Esophagus squamous epithelium (tissue), 5 donors: ENCODE measurements around the gene FOCAD. TPM values are rescaled to one million over a fixed set of nuclear protein-coding genes. Genes with fewer than 3 reads are reported as not detected.

Experiments
- DNase-seq: peaks from one replicate; lab custom pipeline; 2025; lab: John Stamatoyannopoulos, UW
- H3K27ac ChIP-seq, 4 donors: fragments of 200-600 bp; sonication (generic); one replicate each; pipeline ENCODE4 v1.5.1; 2016 to 2019; ENCODE audit warnings: mild to moderate bottlenecking in 1 of 4
- H3K27me3 ChIP-seq, 4 donors: fragments of 200-600 bp; sonication (generic); 1 replicate in 3 of 4; 2 replicates in 1 of 4; pipeline versions ENCODE4 v1.5.1 to v1.6.0; 2017 to 2021; ENCODE audit warnings: antibody characterized with exemption in 1 of 4
- H3K36me3 ChIP-seq, 3 donors: fragments of 200-600 bp; sonication (generic); one replicate each; pipeline ENCODE4 v1.5.1; 2016 to 2019
- H3K4me1 ChIP-seq, 3 donors: fragments of 200-600 bp; sonication (generic); one replicate each; pipeline ENCODE4 v1.5.1; 2017 to 2019
- H3K4me3 ChIP-seq, 4 donors: fragments of 200-600 bp; sonication (generic); 1 replicate in 3 of 4; 2 replicates in 1 of 4; pipeline ENCODE4 v1.5.1; 2016 to 2019; ENCODE audit warnings: mild to moderate bottlenecking in 2 of 4, moderate library complexity in 1 of 4
- H3K9me3 ChIP-seq, 3 donors: fragments of 200-600 bp; sonication (generic); one replicate each; pipeline ENCODE4 v1.5.1; 2016 to 2019
- CTCF ChIP-seq, 6 experiments: fragments of 450-650 bp in 4 of 6; fragments of 200-600 bp in 2 of 6; sonication (generic) in 2 of 6; IDR thresholded peaks; one replicate each; pipeline ENCODE4 v1.5.1; 2016 to 2019; ENCODE audit warnings: antibody characterized with exemption in 6 of 6, mild to moderate bottlenecking in 4 of 6, moderate library complexity in 4 of 6
- POLR2A ChIP-seq, 4 donors: fragments of 450-650 bp; IDR thresholded peaks; one replicate each; pipeline ENCODE4 v1.6.1; 2017; ENCODE audit warnings: antibody characterized with exemption in 4 of 4, mild to moderate bottlenecking in 4 of 4, moderate library complexity in 3 of 4
- WGBS, 2 donors: methylation state at CpG; one replicate each; pipeline ENCODE4 v1.1.5; 2018; 5-methylcytosine and 5-hydroxymethylcytosine counted together
- intact Hi-C: fragments of 100-400 bp; cut with DNase I; formaldehyde crosslinking; loops from one replicate; pipeline ENCODE4 v1.15.0; 2022
- total RNA-seq, 4 donors: library from RNA; depleted of rRNA; stranded (reverse); fragments of >200 nt; gene quantifications; one replicate each; pipeline ENCODE4 v1.1.0, GENCODE V29; 2016
- donor health status: DM: yes; HTN: yes; CAD: no.

FOCAD gene
- total RNA-seq, 4 donors from 2014 or later = 20.7 to 34.9 (median 25.5) TPM

DNA sequence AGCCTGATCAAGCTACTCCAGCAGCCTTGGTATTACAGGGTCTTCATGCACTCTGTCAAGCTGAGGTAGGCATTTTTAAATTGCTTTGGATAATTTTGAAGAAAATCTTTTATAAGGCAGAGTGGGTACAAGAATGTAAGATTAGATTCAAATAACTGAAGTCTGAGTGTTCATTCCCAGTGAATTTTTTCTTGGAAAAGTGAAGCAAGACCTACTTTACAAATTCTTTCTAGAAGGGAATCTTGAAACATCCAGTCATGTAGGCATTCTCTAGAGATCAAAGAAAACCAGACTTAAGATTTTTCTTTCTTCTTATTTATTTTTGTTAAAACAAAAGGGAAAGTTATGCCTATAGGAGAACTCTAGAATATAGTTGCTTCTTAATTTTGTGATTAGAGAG lies 139.0 kb downstream of the FOCAD start:
- intact Hi-C loops = no loop called here
- H3K36me3 ChIP-seq = peaks cover 0 to 23% (median 0%) of the 10 kb centered on the region in 3 donors
- TF ChIP-seq POLR2A (IDR thresholded peaks at IDR 0.05) = no peak
- no peak for TF ChIP-seq CTCF (IDR thresholded peaks at IDR 0.05)
- H3K27ac ChIP-seq = no peak overlapping the region
- no peaks in the 10 kb centered on the region for H3K9me3 ChIP-seq
- DNase-seq = no peak
- no peaks in the 10 kb centered on the region for H3K4me1 ChIP-seq
- H3K4me3 ChIP-seq = no peak overlapping the region
- no peaks in the 10 kb centered on the region for H3K27me3 ChIP-seq

DNA sequence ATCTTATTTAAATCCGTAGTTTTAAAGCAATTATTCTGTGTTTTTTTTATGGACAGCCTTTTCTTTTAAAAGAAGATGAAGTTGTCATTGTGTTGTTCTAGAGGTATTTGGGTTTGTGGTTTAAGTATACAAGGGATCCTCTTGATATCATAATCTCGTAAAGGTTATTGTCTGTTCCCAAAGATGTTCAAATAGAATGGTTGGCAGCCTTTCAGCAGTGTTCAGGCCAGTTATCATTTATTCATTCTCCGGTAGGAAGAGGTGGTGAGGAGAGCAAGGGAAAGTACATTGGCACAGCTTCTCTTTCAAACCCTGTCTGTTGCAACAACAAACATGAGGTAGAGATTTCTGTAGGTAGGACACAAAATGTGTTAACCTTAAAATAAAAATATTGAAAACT lies 147.0 kb downstream of the FOCAD start:
- Histone ChIP-seq H3K36me3 (peaks cover 0 to 11% (median 0%) of the 10 kb centered on the region in 3 donors), H3K27me3 (no peaks in the 10 kb centered on the region), H3K9me3 (no peaks in the 10 kb centered on the region), H3K4me1 (no peaks in the 10 kb centered on the region), H3K27ac (no peak overlapping the region), H3K4me3 (no peak overlapping the region)
- intact Hi-C loops = no loop called here
- WGBS, 2 donors = 80 to 86% methylated on average over 3 of the region's 3 CpGs
- TF ChIP-seq CTCF (IDR thresholded peaks at IDR 0.05) (no peak), POLR2A (IDR thresholded peaks at IDR 0.05) (no peak)
- no peak for DNase-seq

- DNase-seq = no peak
- WGBS, 2 donors = 89 to 90% methylated on average over 2 of the region's 2 CpGs
- intact Hi-C loops = no loop called here
- no peak for TF ChIP-seq POLR2A (IDR thresholded peaks at IDR 0.05)
- no peak for TF ChIP-seq CTCF (IDR thresholded peaks at IDR 0.05)
- Histone ChIP-seq H3K9me3 (no peaks in the 10 kb centered on the region), H3K4me3 (no peak overlapping the region), H3K36me3 (no peaks in the 10 kb centered on the region), H3K27me3 (no peaks in the 10 kb centered on the region), H3K4me1 (no peaks in the 10 kb centered on the region), H3K27ac (no peak overlapping the region)
Measured at GRCh38 chr9:20832775-20833174, 148.7 kb downstream of the FOCAD start.

GRCh38 chr9:20835377-20836286 lies 151.6 kb downstream of the FOCAD start:
- TF ChIP-seq CTCF (IDR thresholded peaks at IDR 0.05) = no peak
- no peak for TF ChIP-seq POLR2A (IDR thresholded peaks at IDR 0.05)
- Histone ChIP-seq H3K9me3 (no peaks in the 10 kb centered on the region), H3K27me3 (no peaks in the 10 kb centered on the region), H3K4me1 (no peaks in the 10 kb centered on the region), H3K4me3 (no peak overlapping the region), H3K36me3 (no peaks in the 10 kb centered on the region), H3K27ac (no peak overlapping the region)
- 63 to 70% methylated on average over 6 of the region's 6 CpGs for whole genome bisulfite sequencing, 2 donors
- intact Hi-C loops = no loop called here
- no peak for DNase-seq

GRCh38 chr9:20837166-20837565 lies 153.1 kb downstream of the FOCAD start:
- intact Hi-C loops = no loop called here
- 83% methylated on average over 3 of the region's 3 CpGs for WGBS, 2 donors
- TF ChIP-seq POLR2A (IDR thresholded peaks at IDR 0.05) = no peak
- TF ChIP-seq CTCF (IDR thresholded peaks at IDR 0.05) = no peak
- Histone ChIP-seq H3K27ac (no peak overlapping the region), H3K9me3 (no peaks in the 10 kb centered on the region), H3K27me3 (no peaks in the 10 kb centered on the region), H3K4me3 (no peak overlapping the region), H3K4me1 (no peaks in the 10 kb centered on the region), H3K36me3 (no peaks in the 10 kb centered on the region)
- no peak for DNase-seq
